IPS-18a (cell line): ENCODE measurements around the gene C14orf132.

Experiments
- H3K27ac ChIP-seq: one replicate; pipeline ENCODE4 v1.5.1; 2013; ENCODE audit warnings: low read length
- H3K27me3 ChIP-seq: one replicate; pipeline ENCODE4 v1.6.1; 2013; ENCODE audit warnings: mild to moderate bottlenecking, low read length; ENCODE audit not compliant: control insufficient read depth, insufficient read depth
- H3K36me3 ChIP-seq: one replicate; pipeline ENCODE4 v1.6.1; 2013; ENCODE audit warnings: low read depth, low read length; ENCODE audit not compliant: control insufficient read depth
- H3K4me1 ChIP-seq: one replicate; pipeline ENCODE4 v1.6.1; 2013; ENCODE audit warnings: low read depth, low read length; ENCODE audit not compliant: control insufficient read depth
- H3K4me3 ChIP-seq: one replicate; pipeline ENCODE4 v1.5.1; 2013; ENCODE audit warnings: low read length
- H3K9ac ChIP-seq: one replicate; pipeline ENCODE4 v1.6.1; 2013; ENCODE audit warnings: mild to moderate bottlenecking, low read length, moderate library complexity
- H3K9me3 ChIP-seq: one replicate; pipeline ENCODE4 v1.6.1; 2013; ENCODE audit warnings: low read depth, low read length; ENCODE audit not compliant: control insufficient read depth

Gene C14orf132

GRCh38 chr14:96017882-96018281, 21.3 kb upstream of the C14orf132 start:
- no peaks in the 10 kb centered on the region for H3K4me1 ChIP-seq
- no peaks in the 10 kb centered on the region for H3K36me3 ChIP-seq
- no peaks in the 10 kb centered on the region for H3K27me3 ChIP-seq
- H3K9ac ChIP-seq: no peak overlapping the region
- no peak overlapping the region for H3K27ac ChIP-seq
- no peaks in the 10 kb centered on the region for H3K9me3 ChIP-seq
- no peak overlapping the region for H3K4me3 ChIP-seq

GRCh38 chr14:96027431-96028355, 11.5 kb upstream of the C14orf132 start:
- Histone ChIP-seq H3K27me3 (no peaks in the 10 kb centered on the region), H3K9ac (no peak overlapping the region), H3K4me3 (no peak overlapping the region), H3K4me1 (peaks cover 3% of the 10 kb centered on the region), H3K9me3 (no peaks in the 10 kb centered on the region), H3K27ac (no peak overlapping the region), H3K36me3 (no peaks in the 10 kb centered on the region)

GRCh38 chr14:96029089-96029645, 10.0 kb upstream of the C14orf132 start:
- Histone ChIP-seq H3K36me3 (no peaks in the 10 kb centered on the region), H3K4me1 (peaks cover 3% of the 10 kb centered on the region), H3K9me3 (no peaks in the 10 kb centered on the region), H3K4me3 (no peak overlapping the region), H3K9ac (no peak overlapping the region), H3K27ac (no peak overlapping the region), H3K27me3 (no peaks in the 10 kb centered on the region)

GRCh38 chr14:96030108-96030760, 8.9 kb upstream of the C14orf132 start:
- Histone ChIP-seq H3K27ac (no peak overlapping the region), H3K27me3 (no peaks in the 10 kb centered on the region), H3K4me1 (peaks cover 3% of the 10 kb centered on the region), H3K36me3 (no peaks in the 10 kb centered on the region), H3K4me3 (no peak overlapping the region), H3K9ac (no peak overlapping the region), H3K9me3 (no peaks in the 10 kb centered on the region)

- H3K27me3 ChIP-seq: peaks cover under 1% of the 10 kb centered on the region
- H3K27ac ChIP-seq: no peak overlapping the region
- H3K4me3 ChIP-seq: no peak overlapping the region
- H3K9ac ChIP-seq: no peak overlapping the region
- H3K9me3 ChIP-seq: no peaks in the 10 kb centered on the region
- peaks cover 3% of the 10 kb centered on the region for H3K4me1 ChIP-seq
- H3K36me3 ChIP-seq: no peaks in the 10 kb centered on the region
These were observed 7.5 kb upstream of the C14orf132 start for GRCh38 chr14:96031691-96032090.

GRCh38 chr14:96035456-96035855, 3.7 kb upstream of the C14orf132 start:
- no peak overlapping the region for H3K4me3 ChIP-seq
- H3K27ac ChIP-seq: no peak overlapping the region
- H3K36me3 ChIP-seq: no peaks in the 10 kb centered on the region
- no peak overlapping the region for H3K9ac ChIP-seq
- H3K4me1 ChIP-seq: peaks cover 5% of the 10 kb centered on the region
- H3K9me3 ChIP-seq: no peaks in the 10 kb centered on the region
- H3K27me3 ChIP-seq: peaks cover 31% of the 10 kb centered on the region

- no peak overlapping the region for H3K9ac ChIP-seq
- H3K36me3 ChIP-seq: no peaks in the 10 kb centered on the region
- peaks cover 6% of the 10 kb centered on the region for H3K4me1 ChIP-seq
- no peak overlapping the region for H3K4me3 ChIP-seq
- no peaks in the 10 kb centered on the region for H3K9me3 ChIP-seq
- H3K27ac ChIP-seq: no peak overlapping the region
- H3K27me3 ChIP-seq: peaks cover 38% of the 10 kb centered on the region
These were observed 1.1 kb upstream of the C14orf132 start for GRCh38 chr14:96037891-96038557.

GRCh38 chr14:96038558-96038919, 623 bp upstream of the C14orf132 start:
- no peaks in the 10 kb centered on the region for H3K36me3 ChIP-seq
- no peaks in the 10 kb centered on the region for H3K9me3 ChIP-seq
- peak overlapping the region; percentile 59 for H3K4me3 ChIP-seq
- H3K4me1 ChIP-seq: peaks cover 6% of the 10 kb centered on the region
- no peak overlapping the region for H3K9ac ChIP-seq
- H3K27me3 ChIP-seq: peaks cover 38% of the 10 kb centered on the region
- H3K27ac ChIP-seq: no peak overlapping the region

- Histone ChIP-seq H3K36me3 (no peaks in the 10 kb centered on the region), H3K9ac (peak overlapping the region; percentile 71), H3K27me3 (peaks cover 38% of the 10 kb centered on the region), H3K4me3 (peak overlapping the region; percentile 73), H3K27ac (no peak overlapping the region), H3K4me1 (peaks cover 6% of the 10 kb centered on the region), H3K9me3 (no peaks in the 10 kb centered on the region)
These were observed 610 bp downstream of the C14orf132 start for GRCh38 chr14:96039633-96040311.

GRCh38 chr14:96040828-96041371, 1.7 kb downstream of the C14orf132 start:
- Histone ChIP-seq H3K4me1 (peaks cover 6% of the 10 kb centered on the region), H3K27ac (no peak overlapping the region), H3K36me3 (no peaks in the 10 kb centered on the region), H3K27me3 (peaks cover 38% of the 10 kb centered on the region), H3K9me3 (no peaks in the 10 kb centered on the region), H3K4me3 (no peak overlapping the region), H3K9ac (no peak overlapping the region)
